KMS-11 (cell line): ENCODE measurements around the gene HHLA2.
"Not testable (repeated sequence)": the region's sequence is repeated elsewhere in the genome, so short reads cannot be mapped to it uniquely, and the experiment has no call there.

Experiments
- H2AFZ ChIP-seq: fragments of 200-600 bp; sonication (generic); 2 replicates; pipeline ENCODE4 v1.6.1; 2016; ENCODE audit warnings: antibody characterized with exemption, mixed run types, low read depth
- H3K27ac ChIP-seq: fragments of 200-600 bp; sonication (generic); 2 replicates; pipeline ENCODE4 v1.6.1; 2016; ENCODE audit warnings: mild to moderate bottlenecking, mixed run types
- H3K27me3 ChIP-seq: fragments of 200-600 bp; sonication (generic); 2 replicates; pipeline ENCODE4 v1.6.1; 2017; ENCODE audit warnings: mild to moderate bottlenecking, low read depth, mixed run types, moderate library complexity; ENCODE audit not compliant: insufficient read depth
- H3K36me3 ChIP-seq: fragments of 200-600 bp; sonication (generic); 2 replicates; pipeline ENCODE4 v1.6.1; 2017; ENCODE audit warnings: mild to moderate bottlenecking, mixed run types; ENCODE audit not compliant: insufficient read depth
- H3K4me1 ChIP-seq: fragments of 200-600 bp; sonication (generic); 2 replicates; pipeline ENCODE4 v1.6.1; 2016; ENCODE audit warnings: mild to moderate bottlenecking, low read depth, mixed run types; ENCODE audit not compliant: poor library complexity, severe bottlenecking
- H3K4me2 ChIP-seq: fragments of 200-600 bp; sonication (generic); 2 replicates; pipeline ENCODE4 v1.7.0; 2016; ENCODE audit warnings: mild to moderate bottlenecking, mixed run types
- H3K4me3 ChIP-seq: fragments of 200-600 bp; sonication (generic); IDR thresholded peaks from 2 replicates; pipeline ENCODE4 v1.6.1; 2017; ENCODE audit warnings: low read depth, low read length, mixed read lengths; ENCODE audit not compliant: insufficient read depth
- H3K79me2 ChIP-seq: fragments of 200-600 bp; sonication (generic); 2 replicates; pipeline ENCODE4 v1.6.1; 2016; ENCODE audit warnings: low read depth, mixed run types; ENCODE audit not compliant: insufficient read depth
- H3K9ac ChIP-seq: fragments of 200-600 bp; sonication (generic); 2 replicates; pipeline ENCODE4 v1.6.1; 2016; ENCODE audit warnings: mild to moderate bottlenecking, mixed run types
- H4K20me1 ChIP-seq: fragments of 200-600 bp; sonication (generic); 2 replicates; pipeline ENCODE4 v1.6.1; 2016; ENCODE audit warnings: mild to moderate bottlenecking, mixed run types; ENCODE audit not compliant: insufficient read depth
- TF ChIP-seq, protein P1 (sequence below): fragments of 200-600 bp; sonication (generic); conservative IDR thresholded peaks from 2 replicates; pipeline ENCODE4 v1.6.1; 2017; ENCODE audit warnings: low read depth, mild to moderate bottlenecking, antibody characterized with exemption, low read length, moderate library complexity, mixed read lengths

Gene HHLA2

DNA sequence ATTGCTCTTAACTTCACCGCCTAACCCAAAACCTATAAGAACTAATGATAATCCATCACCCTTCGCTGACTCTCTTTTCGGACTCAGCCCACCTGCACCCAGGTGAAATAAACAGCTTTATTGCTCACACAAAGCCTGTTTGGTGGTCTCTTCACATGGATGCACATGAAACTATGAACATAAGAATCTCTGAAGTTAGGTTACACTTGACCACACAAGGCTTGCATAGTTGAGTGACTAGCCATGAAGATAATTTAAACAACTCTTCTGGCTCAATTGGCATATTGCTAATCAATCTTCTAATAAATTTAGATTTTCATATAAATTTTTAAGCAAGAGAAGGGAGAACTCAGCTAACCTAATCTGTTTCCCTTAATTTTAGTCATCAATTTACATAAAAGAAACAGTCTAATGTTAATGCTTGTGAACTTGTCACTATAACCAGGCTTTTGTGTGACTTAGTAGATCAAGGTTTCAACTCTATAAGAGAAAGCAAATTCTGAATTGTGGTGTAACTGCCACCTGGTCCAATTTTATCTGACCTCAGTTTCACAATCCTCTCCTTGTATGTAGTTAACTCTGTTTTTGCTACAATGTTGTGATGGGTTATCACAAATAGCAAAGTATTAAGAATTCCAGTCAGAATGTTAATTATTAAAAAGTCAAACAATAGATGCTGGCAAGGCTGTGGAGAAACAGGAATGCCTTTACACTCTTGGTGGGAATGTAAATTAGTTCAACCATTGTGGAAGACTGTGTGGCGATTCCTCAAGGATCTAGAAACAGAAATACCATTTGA lies 82.0 kb downstream of the HHLA2 start:
- Histone ChIP-seq H3K4me1 (peaks cover 8% of the 10 kb centered on the region), H3K4me3 (no peak overlapping the region), H3K9ac (no peak overlapping the region), H3K4me2 (no peak overlapping the region), H3K79me2 (no peaks in the 10 kb centered on the region), H3K36me3 (no peaks in the 10 kb centered on the region), H4K20me1 (no peaks in the 10 kb centered on the region), H2AFZ (no peak overlapping the region), H3K27me3 (no peaks in the 10 kb centered on the region), H3K27ac (no peak overlapping the region)
- TF ChIP-seq, protein P1, sequence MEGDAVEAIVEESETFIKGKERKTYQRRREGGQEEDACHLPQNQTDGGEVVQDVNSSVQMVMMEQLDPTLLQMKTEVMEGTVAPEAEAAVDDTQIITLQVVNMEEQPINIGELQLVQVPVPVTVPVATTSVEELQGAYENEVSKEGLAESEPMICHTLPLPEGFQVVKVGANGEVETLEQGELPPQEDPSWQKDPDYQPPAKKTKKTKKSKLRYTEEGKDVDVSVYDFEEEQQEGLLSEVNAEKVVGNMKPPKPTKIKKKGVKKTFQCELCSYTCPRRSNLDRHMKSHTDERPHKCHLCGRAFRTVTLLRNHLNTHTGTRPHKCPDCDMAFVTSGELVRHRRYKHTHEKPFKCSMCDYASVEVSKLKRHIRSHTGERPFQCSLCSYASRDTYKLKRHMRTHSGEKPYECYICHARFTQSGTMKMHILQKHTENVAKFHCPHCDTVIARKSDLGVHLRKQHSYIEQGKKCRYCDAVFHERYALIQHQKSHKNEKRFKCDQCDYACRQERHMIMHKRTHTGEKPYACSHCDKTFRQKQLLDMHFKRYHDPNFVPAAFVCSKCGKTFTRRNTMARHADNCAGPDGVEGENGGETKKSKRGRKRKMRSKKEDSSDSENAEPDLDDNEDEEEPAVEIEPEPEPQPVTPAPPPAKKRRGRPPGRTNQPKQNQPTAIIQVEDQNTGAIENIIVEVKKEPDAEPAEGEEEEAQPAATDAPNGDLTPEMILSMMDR, result no peak

DNA sequence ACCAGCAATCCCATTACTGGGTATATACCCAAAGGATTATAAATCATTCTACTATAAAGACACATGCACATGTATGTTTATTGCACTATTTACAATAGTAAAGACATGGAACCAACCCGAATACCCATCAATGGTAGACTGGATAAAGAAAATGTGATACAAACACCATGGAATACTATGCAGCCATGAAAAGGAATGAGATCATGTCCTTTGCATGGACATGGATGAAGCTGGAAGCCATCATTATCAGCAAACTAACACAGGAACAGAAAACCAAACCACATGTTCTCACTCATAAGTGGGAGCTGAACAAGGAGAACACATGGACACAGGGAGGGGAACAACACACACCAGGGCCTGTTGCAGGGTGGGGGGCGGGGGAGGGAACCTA lies 82.6 kb downstream of the HHLA2 start:
- not testable (repeated sequence) for H2AFZ ChIP-seq, H3K27me3 ChIP-seq, H3K27ac ChIP-seq, H3K4me3 ChIP-seq, H3K36me3 ChIP-seq, H4K20me1 ChIP-seq, H3K79me2 ChIP-seq, H3K4me1 ChIP-seq, H3K9ac ChIP-seq, H3K4me2 ChIP-seq

DNA sequence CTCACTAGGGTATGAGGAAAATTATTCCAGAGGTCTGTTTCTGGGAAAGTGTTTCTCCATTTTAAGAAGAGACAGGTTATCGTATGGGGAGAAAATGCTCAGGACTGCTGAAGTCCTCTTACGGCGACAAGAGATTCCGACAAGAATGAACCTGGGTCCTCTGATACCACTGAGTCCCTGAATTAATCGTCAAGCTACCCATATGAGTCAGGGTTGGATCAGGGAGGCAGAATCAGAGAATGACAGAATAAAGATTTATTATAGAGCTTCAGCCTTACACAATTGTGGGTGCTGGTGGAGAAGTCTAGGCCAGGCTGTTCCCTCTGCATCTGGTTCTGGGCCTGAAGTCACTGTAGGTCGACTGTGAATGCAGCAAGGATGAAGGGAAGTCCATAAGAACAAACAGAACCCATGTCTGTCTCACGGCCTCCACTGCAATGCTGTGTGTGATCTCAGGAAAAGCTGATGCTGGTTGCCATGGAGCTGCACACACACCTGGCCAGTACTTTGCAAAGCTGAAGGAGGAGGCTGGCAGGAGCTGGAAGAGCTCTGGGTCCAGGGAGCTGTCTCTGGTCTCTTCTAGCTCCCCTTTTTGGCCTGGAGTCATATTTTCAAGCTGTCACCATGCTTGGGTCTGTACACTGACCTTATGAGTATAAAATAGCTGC lies 83.9 kb downstream of the HHLA2 start:
- no peak overlapping the region for H3K27ac ChIP-seq
- H4K20me1 ChIP-seq, result no peaks in the 10 kb centered on the region
- no peaks in the 10 kb centered on the region for H3K79me2 ChIP-seq
- H3K4me1 ChIP-seq, result peaks cover 8% of the 10 kb centered on the region
- no peak overlapping the region for H2AFZ ChIP-seq
- no peak overlapping the region for H3K4me2 ChIP-seq
- no peak overlapping the region for H3K4me3 ChIP-seq
- H3K9ac ChIP-seq, result no peak overlapping the region
- H3K36me3 ChIP-seq, result no peaks in the 10 kb centered on the region
- H3K27me3 ChIP-seq, result no peaks in the 10 kb centered on the region
- TF ChIP-seq, protein P1, result no peak

DNA sequence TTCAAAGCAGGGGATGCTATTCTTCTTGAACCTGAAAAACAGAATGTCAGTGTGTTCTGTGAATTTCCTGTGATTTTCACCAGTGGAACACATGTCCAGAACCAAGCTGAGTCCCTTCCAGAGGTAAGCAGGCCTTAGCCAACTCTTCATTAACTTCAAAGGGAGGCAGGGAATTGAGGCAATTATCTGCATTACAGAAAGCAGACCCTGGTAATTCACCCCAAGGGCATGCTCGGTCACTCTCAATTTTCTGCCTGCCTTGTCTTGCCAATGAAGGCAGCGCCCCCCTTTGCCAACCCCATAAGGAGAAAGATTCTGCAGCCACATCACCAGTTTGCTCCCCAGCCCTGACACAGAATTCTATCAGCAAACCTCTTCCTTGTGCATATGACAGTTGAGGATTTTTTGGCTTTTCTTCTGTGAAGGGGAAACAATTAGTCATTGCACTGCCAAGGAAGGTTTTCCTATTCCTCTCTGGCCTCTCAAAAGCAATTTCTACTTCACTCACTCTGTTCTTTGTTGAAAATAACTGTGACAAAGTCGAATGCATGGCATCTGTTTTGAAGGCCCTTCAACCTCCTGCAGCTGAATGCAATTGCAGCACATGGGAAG lies 85.3 kb downstream of the HHLA2 start:
- H3K9ac ChIP-seq, result no peak overlapping the region
- H3K4me2 ChIP-seq, result no peak overlapping the region
- no peak overlapping the region for H3K4me3 ChIP-seq
- H4K20me1 ChIP-seq, result no peaks in the 10 kb centered on the region
- H3K79me2 ChIP-seq, result no peaks in the 10 kb centered on the region
- H3K27me3 ChIP-seq, result no peaks in the 10 kb centered on the region
- TF ChIP-seq, protein P1, result no peak
- no peak overlapping the region for H3K27ac ChIP-seq
- H2AFZ ChIP-seq, result no peak overlapping the region
- H3K4me1 ChIP-seq, result peaks cover 8% of the 10 kb centered on the region
- no peaks in the 10 kb centered on the region for H3K36me3 ChIP-seq
